Progenitor cell of endocrine pancreas (in vitro differentiated cells): ENCODE data around the gene LRRC28. TPM values are rescaled to one million over a fixed set of nuclear protein-coding genes. Genes with fewer than 3 reads are reported as not detected.

Source experiments
- DNase-seq: peaks from one replicate; pipeline ENCODE4 v3.0.0; 2021; ENCODE audit warnings: low spot score; ENCODE audit not compliant: unreplicated experiment
- H3K27ac Mint-ChIP-seq: 2 replicates; pipeline ENCODE4 v1.8.0; 2021; ENCODE audit warnings: mild to moderate bottlenecking, moderate library complexity, mixed read lengths
- H3K27me3 Mint-ChIP-seq: 2 replicates; pipeline ENCODE4 v1.8.0; 2021; ENCODE audit warnings: mixed read lengths
- H3K36me3 Mint-ChIP-seq: 2 replicates; pipeline ENCODE4 v1.8.0; 2022; ENCODE audit warnings: mixed read lengths; ENCODE audit not compliant: insufficient read depth
- H3K4me1 Mint-ChIP-seq: 2 replicates; pipeline ENCODE4 v1.8.0; 2021; ENCODE audit warnings: low read depth, mixed read lengths
- H3K4me3 Mint-ChIP-seq: 2 replicates; pipeline ENCODE4 v1.8.0; 2021; ENCODE audit warnings: low read depth, mild to moderate bottlenecking, moderate library complexity, mixed read lengths
- H3K9me3 Mint-ChIP-seq: 2 replicates; pipeline ENCODE4 v1.8.0; 2021; ENCODE audit warnings: low read depth, mixed read lengths
- CTCF ChIP-seq: fragments of 200-600 bp; sonication (generic); IDR thresholded peaks from one replicate; pipeline ENCODE4 v1.5.0; 2021; ENCODE audit warnings: antibody characterized with exemption, mild to moderate bottlenecking; ENCODE audit not compliant: unreplicated experiment
- total RNA-seq: library from RNA; stranded (reverse); gene quantifications from 2 replicates; pipeline ENCODE4 v1.2.1, GENCODE V29; 2021

Gene LRRC28
- total RNA-seq, 1 donor from 2014 or later: 36.5 TPM

GRCh38 chr15:99275061-99275460 is 23.8 kb downstream of the LRRC28 start:
- no peak for TF ChIP-seq CTCF
- Mint-ChIP-seq H3K4me1 (no peaks in the 10 kb centered on the region), H3K4me3 (no peak overlapping the region), H3K27me3 (no peaks in the 10 kb centered on the region), H3K9me3 (peaks cover 5% of the 10 kb centered on the region), H3K27ac (no peak overlapping the region), H3K36me3 (peaks cover 12% of the 10 kb centered on the region)
- DNase-seq: no peak

- no peaks in the 10 kb centered on the region for H3K27me3 Mint-ChIP-seq
- peaks cover 5% of the 10 kb centered on the region for H3K9me3 Mint-ChIP-seq
- no peak overlapping the region for H3K27ac Mint-ChIP-seq
- no peak for DNase-seq
- peaks cover 12% of the 10 kb centered on the region for H3K36me3 Mint-ChIP-seq
- TF ChIP-seq CTCF: no peak
- H3K4me3 Mint-ChIP-seq: no peak overlapping the region
- H3K4me1 Mint-ChIP-seq: no peaks in the 10 kb centered on the region
These were observed 24.3 kb downstream of the LRRC28 start for GRCh38 chr15:99275525-99276128.

- no peak for TF ChIP-seq CTCF
- Mint-ChIP-seq H3K36me3 (peaks cover 12% of the 10 kb centered on the region), H3K27me3 (no peaks in the 10 kb centered on the region), H3K27ac (no peak overlapping the region), H3K4me3 (no peak overlapping the region), H3K9me3 (peaks cover 5% of the 10 kb centered on the region), H3K4me1 (no peaks in the 10 kb centered on the region)
- DNase-seq: no peak
These were observed 28.0 kb downstream of the LRRC28 start for GRCh38 chr15:99279290-99279689.

GRCh38 chr15:99279827-99280226 is 28.5 kb downstream of the LRRC28 start:
- TF ChIP-seq CTCF: no peak
- peaks cover 5% of the 10 kb centered on the region for H3K9me3 Mint-ChIP-seq

GRCh38 chr15:99282121-99282520 is 30.8 kb downstream of the LRRC28 start:
- no peaks in the 10 kb centered on the region for H3K4me1 Mint-ChIP-seq
- no peak for TF ChIP-seq CTCF
- peaks cover 12% of the 10 kb centered on the region for H3K36me3 Mint-ChIP-seq

More at GRCh38 chr15:99279827-99280226, 28.5 kb downstream of the LRRC28 start:
- Mint-ChIP-seq H3K4me3 (no peak overlapping the region), H3K4me1 (no peaks in the 10 kb centered on the region), H3K36me3 (peaks cover 12% of the 10 kb centered on the region), H3K27me3 (no peaks in the 10 kb centered on the region), H3K27ac (no peak overlapping the region)
- DNase-seq: no peak

More at GRCh38 chr15:99282121-99282520, 30.8 kb downstream of the LRRC28 start:
- Mint-ChIP-seq H3K4me3 (no peak overlapping the region), H3K27me3 (no peaks in the 10 kb centered on the region), H3K27ac (no peak overlapping the region), H3K9me3 (peaks cover 5% of the 10 kb centered on the region)
- DNase-seq: no peak
